Natural killer cell (primary cell): Measurements from ENCODE around the gene STARD10. TPM values are rescaled to one million over a fixed set of nuclear protein-coding genes. Genes with fewer than 3 reads are reported as not detected.
A peak's percentile ranks its signal among the peaks of the same experiment; 100 is the strongest.

ENCODE experiments used
- ATAC-seq, 3 donors: fragments of 150-1000 bp in 2 of 3; fragments of 200-7000 bp in 1 of 3; cut with Tn5 transposase; 1 replicate in 1 of 3; 2 replicates in 2 of 3; pipeline ENCODE4 v1.10.0; 2021; ENCODE audit warnings: mild to moderate bottlenecking in 2 of 3, moderate library complexity in 2 of 3
- DNase-seq, 2 donors: peaks; one replicate each; pipeline versions ENCODE4 v3.0.0 to v3.0.0-alpha.2; 2013 to 2021; ENCODE audit warnings: mixed read lengths in 1 of 2
- H3K27ac ChIP-seq: one replicate; pipeline ENCODE4 v1.5.1; 2013; ENCODE audit warnings: mild to moderate bottlenecking, low read length
- H3K27me3 ChIP-seq: one replicate; pipeline ENCODE4 v1.6.1; 2013; ENCODE audit warnings: low read length; ENCODE audit not compliant: control insufficient read depth, insufficient read depth
- H3K36me3 ChIP-seq: one replicate; pipeline ENCODE4 v1.6.1; 2013; ENCODE audit warnings: low read length; ENCODE audit not compliant: control insufficient read depth, insufficient read depth
- H3K4me1 ChIP-seq: one replicate; pipeline ENCODE4 v1.6.1; 2013; ENCODE audit warnings: low read length; ENCODE audit not compliant: control insufficient read depth, insufficient read depth
- H3K4me3 ChIP-seq: one replicate; pipeline ENCODE4 v1.5.1; 2013; ENCODE audit warnings: low read length
- H3K9me3 ChIP-seq: one replicate; pipeline ENCODE4 v1.6.1; 2013; ENCODE audit warnings: low read length; ENCODE audit not compliant: control insufficient read depth, insufficient read depth
- H3K27ac Mint-ChIP-seq, 2 donors: one replicate each; pipeline ENCODE4 v1.8.0; 2022; ENCODE audit warnings: mild to moderate bottlenecking in 2 of 2, mixed read lengths in 2 of 2, moderate library complexity in 1 of 2
- H3K27me3 Mint-ChIP-seq, 2 donors: one replicate each; pipeline ENCODE4 v1.8.0; 2022; ENCODE audit warnings: low read depth in 2 of 2, mixed read lengths in 2 of 2
- H3K36me3 Mint-ChIP-seq: one replicate; pipeline ENCODE4 v1.8.0; 2022; ENCODE audit warnings: mixed read lengths
- H3K4me1 Mint-ChIP-seq, 2 donors: one replicate each; pipeline ENCODE4 v1.8.0; 2022; ENCODE audit warnings: mixed read lengths in 2 of 2
- H3K4me3 Mint-ChIP-seq: one replicate; pipeline ENCODE4 v1.8.0; 2022; ENCODE audit warnings: mild to moderate bottlenecking, moderate library complexity, mixed read lengths
- H3K9me3 Mint-ChIP-seq, 2 donors: one replicate each; pipeline ENCODE4 v1.8.0; 2022; ENCODE audit warnings: mixed read lengths in 2 of 2
- WGBS: methylation state at CpG from one replicate; pipeline ENCODE4 v1.1.7; 2013; ENCODE audit warnings: missing lambda C conversion rate; ENCODE audit not compliant: insufficient coverage; 5-methylcytosine and 5-hydroxymethylcytosine counted together
- intact Hi-C: fragments of 100-400 bp; cut with micrococcal nuclease; formaldehyde crosslinking; loops from one replicate; pipeline ENCODE4 v1.14.2; 2022
- total RNA-seq, 4 donors: library from RNA; stranded (reverse); fragments of 120-200 nt in 1 of 4; gene quantifications; one replicate each; pipeline versions ENCODE4 v1.2.3 to v1.2.4, GENCODE V29; 2013 to 2022
- TF ChIP-seq, protein P1 (sequence below): fragments of 200-600 bp; IDR thresholded peaks from one replicate; pipeline ENCODE4 v1.8.0; 2022; ENCODE audit warnings: antibody characterized with exemption

The STARD10 gene
- total RNA-seq, 3 donors from 2014 or later (not counting 1 experiment from before 2014, with no cell fraction given): 10.9 to 17.3 (median 11.7) TPM

DNA sequence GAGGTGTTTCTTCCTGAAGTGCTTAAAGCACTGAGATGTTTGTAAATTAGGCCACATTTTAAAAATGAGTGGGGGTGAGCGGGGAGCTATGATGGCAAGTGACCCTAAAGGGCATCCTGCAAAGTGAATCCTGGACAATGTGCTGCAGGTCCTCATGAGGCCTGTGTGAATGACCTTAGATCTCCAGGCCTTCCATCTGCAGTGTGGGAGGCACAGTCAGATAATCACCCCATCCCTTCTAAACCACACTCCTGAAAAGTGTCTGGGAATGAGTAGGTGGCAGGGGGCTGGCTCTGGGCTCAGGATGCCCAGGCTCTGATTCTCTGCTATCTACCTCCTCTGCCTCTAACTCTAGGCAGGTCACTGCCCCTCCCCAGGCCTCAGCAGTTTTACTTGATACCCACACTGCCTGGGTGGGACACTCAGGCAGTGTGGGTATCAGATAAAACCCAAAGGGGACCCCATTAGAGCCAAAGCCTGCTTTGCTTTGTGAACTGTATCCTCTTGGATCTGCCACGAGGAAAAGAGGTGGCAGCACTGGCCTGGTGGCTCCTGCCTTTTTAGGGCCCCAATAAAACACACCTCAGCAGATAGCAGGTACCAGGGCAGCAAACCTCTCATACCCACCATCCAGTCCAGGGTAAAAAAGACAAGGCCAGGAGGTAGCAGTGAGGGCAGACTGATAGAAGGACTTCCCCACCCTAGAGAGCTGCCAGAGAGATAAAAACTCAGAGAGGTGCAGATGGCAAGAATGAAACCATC, 10.5 kb downstream of the STARD10 start:
- WGBS: 96% methylated on average over 2 of the region's 2 CpGs
- no peaks in the 10 kb centered on the region for H3K9me3 Mint-ChIP-seq
- H3K27me3 Mint-ChIP-seq: peaks cover 0 to 7% of the 10 kb centered on the region in 2 donors
- Histone ChIP-seq H3K27ac (no peak overlapping the region), H3K27me3 (no peaks in the 10 kb centered on the region), H3K36me3 (no peaks in the 10 kb centered on the region), H3K4me3 (no peak overlapping the region), H3K9me3 (no peaks in the 10 kb centered on the region), H3K4me1 (peaks cover 49% of the 10 kb centered on the region)
- intact Hi-C loops: no loop called here
- no peak overlapping the region for H3K4me3 Mint-ChIP-seq
- H3K27ac Mint-ChIP-seq: peak overlapping the region; percentile 73 to 83
- no peak for ATAC-seq
- H3K36me3 Mint-ChIP-seq: no peaks in the 10 kb centered on the region
- TF ChIP-seq, protein P1, sequence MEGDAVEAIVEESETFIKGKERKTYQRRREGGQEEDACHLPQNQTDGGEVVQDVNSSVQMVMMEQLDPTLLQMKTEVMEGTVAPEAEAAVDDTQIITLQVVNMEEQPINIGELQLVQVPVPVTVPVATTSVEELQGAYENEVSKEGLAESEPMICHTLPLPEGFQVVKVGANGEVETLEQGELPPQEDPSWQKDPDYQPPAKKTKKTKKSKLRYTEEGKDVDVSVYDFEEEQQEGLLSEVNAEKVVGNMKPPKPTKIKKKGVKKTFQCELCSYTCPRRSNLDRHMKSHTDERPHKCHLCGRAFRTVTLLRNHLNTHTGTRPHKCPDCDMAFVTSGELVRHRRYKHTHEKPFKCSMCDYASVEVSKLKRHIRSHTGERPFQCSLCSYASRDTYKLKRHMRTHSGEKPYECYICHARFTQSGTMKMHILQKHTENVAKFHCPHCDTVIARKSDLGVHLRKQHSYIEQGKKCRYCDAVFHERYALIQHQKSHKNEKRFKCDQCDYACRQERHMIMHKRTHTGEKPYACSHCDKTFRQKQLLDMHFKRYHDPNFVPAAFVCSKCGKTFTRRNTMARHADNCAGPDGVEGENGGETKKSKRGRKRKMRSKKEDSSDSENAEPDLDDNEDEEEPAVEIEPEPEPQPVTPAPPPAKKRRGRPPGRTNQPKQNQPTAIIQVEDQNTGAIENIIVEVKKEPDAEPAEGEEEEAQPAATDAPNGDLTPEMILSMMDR: no peak
- H3K4me1 Mint-ChIP-seq: peaks cover 20 to 21% of the 10 kb centered on the region in 2 donors
- DNase-seq: no peak

DNA sequence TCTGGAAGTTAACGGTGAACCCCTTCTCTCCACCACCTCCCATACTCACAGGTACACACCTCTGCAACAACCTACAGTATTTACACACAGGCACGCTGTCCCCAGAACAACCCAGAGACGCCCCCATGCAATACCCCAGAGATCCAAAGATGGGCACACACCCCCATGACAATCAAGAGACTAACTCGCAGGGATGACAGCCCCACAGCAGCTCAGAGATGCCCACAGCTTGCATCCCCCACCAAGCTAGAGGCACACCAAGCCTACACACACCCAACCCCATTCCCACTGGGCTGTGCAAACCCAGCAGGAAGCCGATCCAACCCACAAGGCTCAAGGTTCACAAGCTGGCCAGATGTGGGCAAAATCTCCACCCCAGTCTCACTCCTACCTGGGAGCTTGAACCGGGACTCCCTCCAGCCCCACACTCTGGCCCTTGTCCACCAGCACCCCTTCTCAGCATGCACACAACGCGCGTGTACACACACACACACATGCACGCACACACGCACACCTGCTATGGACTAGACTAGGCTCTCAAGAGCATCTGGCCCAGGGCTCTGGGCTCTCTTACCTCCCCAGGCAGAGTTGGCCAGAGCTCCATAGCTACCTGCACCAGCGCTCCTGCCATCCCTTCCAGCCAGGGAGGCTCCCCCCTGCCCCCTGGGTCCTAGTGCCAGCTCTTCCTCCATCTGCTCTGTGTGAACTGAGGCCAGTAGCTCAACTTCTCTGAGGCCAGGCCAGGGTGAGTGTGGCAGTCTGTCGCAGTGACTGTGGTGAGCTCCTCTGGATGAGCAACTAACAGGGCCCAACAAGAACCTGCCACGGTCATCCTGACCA, 11.5 kb downstream of the STARD10 start:
- Histone ChIP-seq H3K27me3 (no peaks in the 10 kb centered on the region), H3K9me3 (no peaks in the 10 kb centered on the region), H3K4me1 (peaks cover 45% of the 10 kb centered on the region), H3K4me3 (peak overlapping the region; percentile 11), H3K27ac (no peak overlapping the region), H3K36me3 (no peaks in the 10 kb centered on the region)
- intact Hi-C loops: no loop called here
- DNase-seq (no peak), ATAC-seq (peak in 2 of 3 donors; percentile 24)
- Mint-ChIP-seq H3K27ac (peak overlapping the region; percentile 73 to 83), H3K9me3 (no peaks in the 10 kb centered on the region), H3K36me3 (no peaks in the 10 kb centered on the region), H3K27me3 (peaks cover 0 to 7% of the 10 kb centered on the region in 2 donors), H3K4me3 (peak overlapping the region; percentile 83), H3K4me1 (peaks cover 20 to 21% of the 10 kb centered on the region in 2 donors)
- WGBS: 68% methylated on average over 14 of the region's 14 CpGs
- TF ChIP-seq, protein P1: no peak

DNA sequence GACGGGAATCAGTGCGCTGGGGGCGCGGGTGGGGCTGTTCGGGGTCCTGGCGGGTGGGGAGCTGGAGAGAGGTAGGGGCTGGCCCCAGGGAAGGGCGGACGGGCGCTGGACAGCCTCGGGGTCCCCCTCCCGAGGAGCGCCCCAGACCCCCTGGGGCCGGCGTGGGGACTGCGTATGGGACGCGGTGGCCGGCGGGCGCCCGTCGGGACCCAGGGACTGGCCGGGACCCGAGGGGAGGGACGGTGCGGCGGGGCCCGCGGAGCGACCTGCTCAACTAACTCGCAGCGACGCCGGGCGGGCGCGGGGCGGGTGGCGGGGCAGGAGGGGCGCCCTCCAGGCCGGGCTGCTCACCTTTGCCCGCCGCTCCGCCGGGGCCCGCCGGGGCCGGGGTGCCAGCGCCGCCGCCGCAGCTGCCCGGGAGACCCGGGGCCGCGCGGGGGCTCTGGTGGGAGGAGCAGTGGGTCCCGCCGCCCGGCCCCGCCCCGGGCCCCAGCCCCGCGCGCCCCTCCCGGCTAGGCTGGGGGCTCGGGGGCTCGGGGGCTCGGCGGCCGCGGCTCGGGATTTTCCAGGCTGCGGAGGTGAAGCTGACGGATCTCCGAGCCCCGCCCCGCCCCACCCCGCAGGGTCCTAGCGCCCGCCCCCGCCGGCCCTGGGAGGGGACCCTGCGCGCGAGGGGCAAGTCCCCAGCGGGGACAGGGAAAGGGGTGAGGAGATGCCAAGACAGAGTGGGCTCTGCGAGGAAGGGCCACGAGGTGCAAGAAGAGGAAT, 12.3 kb downstream of the STARD10 start:
- H3K4me1 ChIP-seq: peaks cover 45% of the 10 kb centered on the region
- no peaks in the 10 kb centered on the region for H3K36me3 Mint-ChIP-seq
- H3K27me3 Mint-ChIP-seq: peaks cover 0 to 7% of the 10 kb centered on the region in 2 donors
- H3K36me3 ChIP-seq: no peaks in the 10 kb centered on the region
- peak overlapping the region; percentile 20 for H3K4me3 ChIP-seq
- TF ChIP-seq, protein P1: no peak
- H3K27me3 ChIP-seq: no peaks in the 10 kb centered on the region
- no peak overlapping the region for H3K27ac ChIP-seq
- peak; percentile 53 to 83 for DNase-seq
- H3K4me1 Mint-ChIP-seq: peaks cover 26 to 27% of the 10 kb centered on the region in 2 donors
- intact Hi-C loops: no loop called here
- 2% methylated on average over 89 of the region's 89 CpGs for WGBS
- H3K4me3 Mint-ChIP-seq: peak overlapping the region; percentile 83
- ATAC-seq: peak; percentile 83 to 88 (median 84)
- peak overlapping the region; percentile 73 to 83 for H3K27ac Mint-ChIP-seq
- H3K9me3 Mint-ChIP-seq: no peaks in the 10 kb centered on the region
- H3K9me3 ChIP-seq: no peaks in the 10 kb centered on the region
